ENCODE data around the gene QRFPR.

The QRFPR gene

DNA sequence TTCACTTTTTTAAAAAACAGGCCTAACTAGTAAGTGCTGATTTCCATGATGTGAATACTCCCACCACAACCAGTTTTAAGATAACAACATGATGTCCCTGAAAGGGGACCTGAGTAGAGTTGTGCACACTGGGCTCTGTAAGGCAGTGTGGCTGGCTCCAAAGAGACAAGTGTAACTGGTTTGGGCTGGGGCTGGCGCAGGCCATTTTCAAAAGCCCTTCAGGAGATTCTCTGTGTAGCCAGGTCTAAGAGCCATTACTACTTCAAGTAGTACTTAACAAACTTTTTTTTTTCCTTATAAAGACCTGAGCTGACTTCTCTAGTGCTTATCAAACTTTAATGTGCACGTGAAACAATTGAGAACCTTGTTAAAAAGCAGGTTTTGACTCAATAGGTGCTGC lies 4.3 kb downstream of the QRFPR start:
- no peaks in the 10 kb centered on the region for H3K4me1 ChIP-seq (ENCODE audit: control insufficient read depth, insufficient read depth, low read length)
- H3K27me3 ChIP-seq (ENCODE audit: control insufficient read depth, insufficient read depth, low read length), result peaks cover 18% of the 10 kb centered on the region
- no peak overlapping the region for H3K4me3 ChIP-seq (ENCODE audit: low read length)
- no peaks in the 10 kb centered on the region for H3K36me3 ChIP-seq (ENCODE audit: control insufficient read depth, insufficient read depth, low read length)
- H3K9ac ChIP-seq (ENCODE audit: low read length), result no peak overlapping the region
- no peak overlapping the region for H3K27ac ChIP-seq (ENCODE audit: low read depth, low read length)

DNA sequence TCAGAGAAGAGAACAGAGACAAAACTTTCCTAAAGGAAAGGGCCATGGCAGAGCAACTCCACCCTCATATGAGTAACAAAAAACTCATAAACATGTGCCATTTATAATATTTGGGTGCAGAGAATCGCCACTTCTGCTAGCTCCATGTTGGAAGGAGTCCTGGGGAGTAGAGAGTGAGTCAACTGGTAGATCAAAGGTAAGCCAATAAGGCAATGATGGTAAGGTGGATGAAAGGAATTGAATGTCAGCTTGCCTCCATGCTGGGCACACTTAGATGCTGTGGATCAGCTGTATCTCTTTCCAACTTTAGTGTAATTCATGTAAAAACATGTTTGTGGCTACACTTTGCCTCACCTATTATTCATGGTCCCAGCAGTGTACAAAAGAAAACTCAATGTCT lies 4.7 kb downstream of the QRFPR start:
- H3K4me3 ChIP-seq (ENCODE audit: low read length), result no peak overlapping the region
- H3K9ac ChIP-seq (ENCODE audit: low read length), result no peak overlapping the region
- no peaks in the 10 kb centered on the region for H3K4me1 ChIP-seq (ENCODE audit: control insufficient read depth, insufficient read depth, low read length)
- no peaks in the 10 kb centered on the region for H3K36me3 ChIP-seq (ENCODE audit: control insufficient read depth, insufficient read depth, low read length)
- peaks cover 15% of the 10 kb centered on the region for H3K27me3 ChIP-seq (ENCODE audit: control insufficient read depth, insufficient read depth, low read length)
- H3K27ac ChIP-seq (ENCODE audit: low read depth, low read length), result no peak overlapping the region

- no peaks in the 10 kb centered on the region for H3K36me3 ChIP-seq (ENCODE audit: control insufficient read depth, insufficient read depth, low read length)
- H3K27ac ChIP-seq (ENCODE audit: low read depth, low read length), result no peak overlapping the region
- H3K4me1 ChIP-seq (ENCODE audit: control insufficient read depth, insufficient read depth, low read length), result no peaks in the 10 kb centered on the region
- H3K27me3 ChIP-seq (ENCODE audit: control insufficient read depth, insufficient read depth, low read length), result peaks cover 7% of the 10 kb centered on the region
- H3K4me3 ChIP-seq (ENCODE audit: low read length), result no peak overlapping the region
- H3K9ac ChIP-seq (ENCODE audit: low read length), result no peak overlapping the region
Measured at GRCh38 chr4:121375262-121375661, 5.6 kb downstream of the QRFPR start.

GRCh38 chr4:121373841-121374240 lies 7.0 kb downstream of the QRFPR start:
- H3K27ac ChIP-seq (ENCODE audit: low read depth, low read length), result no peak overlapping the region
- no peaks in the 10 kb centered on the region for H3K36me3 ChIP-seq (ENCODE audit: control insufficient read depth, insufficient read depth, low read length)

DNA sequence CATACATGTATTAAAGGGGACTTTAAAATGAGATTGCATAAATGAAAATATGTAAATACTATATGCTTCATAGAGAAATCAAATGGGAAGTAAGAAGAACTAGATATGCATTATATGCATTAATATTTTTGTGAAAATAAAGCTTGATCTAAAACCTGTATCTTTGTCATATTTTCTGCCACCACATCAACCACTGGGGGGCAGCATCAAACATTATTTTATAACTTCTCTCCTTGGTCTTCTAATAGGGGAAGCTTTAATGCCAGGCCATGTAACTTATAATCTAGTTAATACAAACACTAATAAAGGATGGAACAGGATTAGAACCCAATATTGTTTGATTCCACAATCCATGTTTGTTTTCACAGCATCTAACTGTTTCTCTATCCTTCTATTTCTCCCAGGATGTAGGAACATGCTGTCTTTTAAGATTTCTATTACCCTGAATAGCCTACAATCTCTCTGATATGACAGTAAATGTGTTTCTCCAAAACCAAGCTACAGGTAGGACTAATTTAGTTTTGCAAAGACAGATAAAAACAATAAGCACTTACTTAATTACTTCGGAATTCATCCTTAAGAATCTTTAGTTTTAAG lies 10.0 kb downstream of the QRFPR start:
- Histone ChIP-seq H3K27me3 (ENCODE audit: control insufficient read depth, insufficient read depth, low read length) (no peaks in the 10 kb centered on the region), H3K9ac (ENCODE audit: low read length) (no peak overlapping the region), H3K4me3 (ENCODE audit: low read length) (no peak overlapping the region), H3K4me1 (ENCODE audit: control insufficient read depth, insufficient read depth, low read length) (no peaks in the 10 kb centered on the region), H3K27ac (ENCODE audit: low read depth, low read length) (no peak overlapping the region), H3K36me3 (ENCODE audit: control insufficient read depth, insufficient read depth, low read length) (no peaks in the 10 kb centered on the region)

More at GRCh38 chr4:121373841-121374240, 7.0 kb downstream of the QRFPR start:
- Histone ChIP-seq H3K4me3 (ENCODE audit: low read length) (no peak overlapping the region), H3K9ac (ENCODE audit: low read length) (no peak overlapping the region), H3K4me1 (ENCODE audit: control insufficient read depth, insufficient read depth, low read length) (no peaks in the 10 kb centered on the region), H3K27me3 (ENCODE audit: control insufficient read depth, insufficient read depth, low read length) (no peaks in the 10 kb centered on the region)

- no peaks in the 10 kb centered on the region for H3K36me3 ChIP-seq (ENCODE audit: control insufficient read depth, insufficient read depth, low read length)
- H3K4me1 ChIP-seq (ENCODE audit: control insufficient read depth, insufficient read depth, low read length), result no peaks in the 10 kb centered on the region
- H3K27ac ChIP-seq (ENCODE audit: low read depth, low read length), result no peak overlapping the region
- H3K4me3 ChIP-seq (ENCODE audit: low read length), result no peak overlapping the region
- H3K27me3 ChIP-seq (ENCODE audit: control insufficient read depth, insufficient read depth, low read length), result no peaks in the 10 kb centered on the region
- no peak overlapping the region for H3K9ac ChIP-seq (ENCODE audit: low read length)
Measured at GRCh38 chr4:121360495-121360894, 20.3 kb downstream of the QRFPR start.

DNA sequence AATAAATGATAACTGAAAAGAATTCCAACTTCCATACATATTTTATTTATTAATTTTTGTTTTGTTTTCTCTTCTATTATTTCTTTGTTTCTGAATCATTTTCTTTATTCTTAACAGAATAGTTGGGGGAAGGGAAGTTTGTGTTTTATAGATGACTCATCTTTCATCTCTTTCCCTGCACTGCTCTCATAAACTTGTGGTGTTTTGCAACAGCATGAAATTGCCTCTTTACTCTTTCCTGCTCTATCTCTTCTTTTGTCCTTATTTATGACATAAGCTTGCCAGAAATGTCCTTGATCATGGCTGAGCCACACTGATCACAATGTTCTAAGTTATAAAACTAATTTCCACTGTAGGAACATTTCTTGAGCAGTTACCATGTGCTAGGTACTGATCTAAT lies 22.3 kb downstream of the QRFPR start:
- no peaks in the 10 kb centered on the region for H3K36me3 ChIP-seq (ENCODE audit: control insufficient read depth, insufficient read depth, low read length)
- no peak overlapping the region for H3K27ac ChIP-seq (ENCODE audit: low read depth, low read length)
- no peaks in the 10 kb centered on the region for H3K27me3 ChIP-seq (ENCODE audit: control insufficient read depth, insufficient read depth, low read length)
- no peak overlapping the region for H3K9ac ChIP-seq (ENCODE audit: low read length)
- no peaks in the 10 kb centered on the region for H3K4me1 ChIP-seq (ENCODE audit: control insufficient read depth, insufficient read depth, low read length)
- no peak overlapping the region for H3K4me3 ChIP-seq (ENCODE audit: low read length)

GRCh38 chr4:121353213-121353612 lies 27.6 kb downstream of the QRFPR start:
- no peak overlapping the region for H3K4me3 ChIP-seq (ENCODE audit: low read length)
- H3K36me3 ChIP-seq (ENCODE audit: control insufficient read depth, insufficient read depth, low read length), result no peaks in the 10 kb centered on the region

GRCh38 chr4:121344098-121344497 lies 36.7 kb downstream of the QRFPR start:
- Histone ChIP-seq H3K27ac (ENCODE audit: low read depth, low read length) (no peak overlapping the region), H3K4me3 (ENCODE audit: low read length) (no peak overlapping the region), H3K4me1 (ENCODE audit: control insufficient read depth, insufficient read depth, low read length) (no peaks in the 10 kb centered on the region), H3K36me3 (ENCODE audit: control insufficient read depth, insufficient read depth, low read length) (no peaks in the 10 kb centered on the region), H3K27me3 (ENCODE audit: control insufficient read depth, insufficient read depth, low read length) (no peaks in the 10 kb centered on the region), H3K9ac (ENCODE audit: low read length) (no peak overlapping the region)

More at GRCh38 chr4:121353213-121353612, 27.6 kb downstream of the QRFPR start:
- no peaks in the 10 kb centered on the region for H3K27me3 ChIP-seq (ENCODE audit: control insufficient read depth, insufficient read depth, low read length)
- no peaks in the 10 kb centered on the region for H3K4me1 ChIP-seq (ENCODE audit: control insufficient read depth, insufficient read depth, low read length)
- H3K9ac ChIP-seq (ENCODE audit: low read length), result no peak overlapping the region
- H3K27ac ChIP-seq (ENCODE audit: low read depth, low read length), result no peak overlapping the region

- Histone ChIP-seq H3K4me1 (ENCODE audit: control insufficient read depth, insufficient read depth, low read length) (no peaks in the 10 kb centered on the region), H3K27me3 (ENCODE audit: control insufficient read depth, insufficient read depth, low read length) (no peaks in the 10 kb centered on the region), H3K9ac (ENCODE audit: low read length) (no peak overlapping the region), H3K36me3 (ENCODE audit: control insufficient read depth, insufficient read depth, low read length) (no peaks in the 10 kb centered on the region), H3K27ac (ENCODE audit: low read depth, low read length) (no peak overlapping the region), H3K4me3 (ENCODE audit: low read length) (no peak overlapping the region)
Measured at GRCh38 chr4:121340247-121340646, 40.6 kb downstream of the QRFPR start.

GRCh38 chr4:121339824-121340223 lies 41.0 kb downstream of the QRFPR start:
- Histone ChIP-seq H3K27ac (ENCODE audit: low read depth, low read length) (no peak overlapping the region), H3K27me3 (ENCODE audit: control insufficient read depth, insufficient read depth, low read length) (no peaks in the 10 kb centered on the region), H3K9ac (ENCODE audit: low read length) (no peak overlapping the region), H3K4me3 (ENCODE audit: low read length) (no peak overlapping the region), H3K4me1 (ENCODE audit: control insufficient read depth, insufficient read depth, low read length) (no peaks in the 10 kb centered on the region), H3K36me3 (ENCODE audit: control insufficient read depth, insufficient read depth, low read length) (no peaks in the 10 kb centered on the region)

DNA sequence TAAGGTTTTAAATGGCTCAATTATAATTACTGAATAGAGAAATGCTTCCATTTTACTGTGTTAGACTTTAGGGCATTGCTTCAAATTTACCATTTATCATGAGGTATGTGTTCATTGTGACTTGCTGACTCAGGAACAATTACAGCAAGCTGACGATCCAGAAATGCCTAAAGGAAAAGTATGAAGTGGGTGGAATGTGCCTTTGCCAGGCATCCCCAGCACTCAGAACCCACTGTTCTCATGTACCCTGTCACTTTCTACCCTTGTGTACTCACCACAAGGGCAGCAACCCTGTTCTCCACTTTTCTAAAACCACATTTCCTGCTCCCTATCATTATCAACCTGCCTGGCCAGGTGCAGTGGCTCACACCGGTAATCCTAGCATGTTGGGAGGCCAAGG lies 41.5 kb downstream of the QRFPR start:
- H3K27me3 ChIP-seq (ENCODE audit: control insufficient read depth, insufficient read depth, low read length), result no peaks in the 10 kb centered on the region
- no peaks in the 10 kb centered on the region for H3K36me3 ChIP-seq (ENCODE audit: control insufficient read depth, insufficient read depth, low read length)
- no peak overlapping the region for H3K9ac ChIP-seq (ENCODE audit: low read length)
- no peak overlapping the region for H3K27ac ChIP-seq (ENCODE audit: low read depth, low read length)
- H3K4me3 ChIP-seq (ENCODE audit: low read length), result no peak overlapping the region
- H3K4me1 ChIP-seq (ENCODE audit: control insufficient read depth, insufficient read depth, low read length), result no peaks in the 10 kb centered on the region

DNA sequence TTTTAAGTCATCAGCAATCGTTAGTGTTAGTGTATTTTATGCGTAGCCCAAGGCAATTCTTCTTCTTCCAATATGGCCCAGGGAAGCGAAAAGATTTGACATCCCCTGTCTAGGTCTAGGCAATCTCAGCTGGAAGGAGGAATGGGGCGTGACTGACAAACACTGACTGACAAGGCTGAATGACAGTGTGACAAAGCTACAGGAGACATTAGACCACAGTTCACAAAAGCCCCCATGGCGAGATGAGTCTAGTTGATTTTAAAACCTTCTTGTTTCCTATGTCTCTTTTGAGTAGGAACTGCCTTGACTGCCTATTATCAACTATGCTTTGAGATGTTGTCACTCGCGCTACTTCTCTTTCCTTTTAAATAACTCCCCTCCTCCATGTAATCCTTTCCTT lies 42.3 kb downstream of the QRFPR start:
- Histone ChIP-seq H3K36me3 (ENCODE audit: control insufficient read depth, insufficient read depth, low read length) (no peaks in the 10 kb centered on the region), H3K9ac (ENCODE audit: low read length) (no peak overlapping the region), H3K4me3 (ENCODE audit: low read length) (no peak overlapping the region), H3K27me3 (ENCODE audit: control insufficient read depth, insufficient read depth, low read length) (no peaks in the 10 kb centered on the region), H3K4me1 (ENCODE audit: control insufficient read depth, insufficient read depth, low read length) (no peaks in the 10 kb centered on the region), H3K27ac (ENCODE audit: low read depth, low read length) (no peak overlapping the region)

Data from rectal smooth muscle tissue (tissue), 1 donor.